Measurements from ENCODE around the gene SLC4A2.

- no peak for TF ChIP-seq CTCF (IDR thresholded peaks at IDR 0.05)
- no peak for TF ChIP-seq POLR2AphosphoS5 (IDR thresholded peaks at IDR 0.05; ENCODE audit: insufficient read depth in 1 of 2, low read depth in 1 of 2)
- TF ChIP-seq POLR2A (IDR thresholded peaks at IDR 0.05): no peak
Observed at GRCh38 chr7:151011097-151011409, 48.3 kb upstream of the SLC4A2 start.
